Fibroblast of skin of right biceps (primary cell): ENCODE results near the gene KCNMB2.
"Not testable (repeated sequence)": the region's sequence is repeated elsewhere in the genome, so short reads cannot be mapped to it uniquely, and the experiment has no call there.

ENCODE experiments used
- DNase-seq: peaks from one replicate; pipeline ENCODE4 v3.0.0-alpha.2; 2013

Gene KCNMB2

GRCh38 chr3:178520451-178520850 is 15.8 kb upstream of the KCNMB2 start:
- DNase-seq: peak; percentile 56

- no peak for DNase-seq
These were observed 13.8 kb upstream of the KCNMB2 start for GRCh38 chr3:178522200-178523052.

GRCh38 chr3:178525251-178525650 is 11.0 kb upstream of the KCNMB2 start:
- DNase-seq: peak; percentile 54

GRCh38 chr3:178526291-178526690 is 9.9 kb upstream of the KCNMB2 start:
- no peak for DNase-seq

GRCh38 chr3:178527981-178528380 is 8.3 kb upstream of the KCNMB2 start:
- DNase-seq: no peak

- DNase-seq: no peak
These were observed 6.5 kb upstream of the KCNMB2 start for GRCh38 chr3:178529606-178530225.

- DNase-seq: peak; percentile 63
These were observed 3.8 kb upstream of the KCNMB2 start for GRCh38 chr3:178532476-178532875.

GRCh38 chr3:178537122-178537705 is 978 bp downstream of the KCNMB2 start:
- no peak for DNase-seq

GRCh38 chr3:178538056-178538455 is 1.8 kb downstream of the KCNMB2 start:
- DNase-seq: no peak

GRCh38 chr3:178540184-178540583 is 3.9 kb downstream of the KCNMB2 start:
- DNase-seq: no peak

- no peak for DNase-seq
These were observed 9.1 kb downstream of the KCNMB2 start for GRCh38 chr3:178545337-178545736.

- DNase-seq: no peak
These were observed 9.8 kb downstream of the KCNMB2 start for GRCh38 chr3:178546079-178546478.

GRCh38 chr3:178549426-178549825 is 13.2 kb downstream of the KCNMB2 start:
- not testable (repeated sequence) for DNase-seq

- DNase-seq: peak; percentile 17
These were observed 15.7 kb downstream of the KCNMB2 start for GRCh38 chr3:178551916-178552321.

- no peak for DNase-seq
These were observed 22.4 kb downstream of the KCNMB2 start for GRCh38 chr3:178558637-178559036.

- DNase-seq: no peak
These were observed 24.5 kb downstream of the KCNMB2 start for GRCh38 chr3:178560759-178561158.

- DNase-seq: no peak
These were observed 25.0 kb downstream of the KCNMB2 start for GRCh38 chr3:178561239-178561638.

- peak; percentile 50 for DNase-seq
These were observed 26.1 kb downstream of the KCNMB2 start for GRCh38 chr3:178562143-178562946.

GRCh38 chr3:178562947-178563232 is 26.7 kb downstream of the KCNMB2 start:
- peak; percentile 21 for DNase-seq

GRCh38 chr3:178567611-178568010 is 31.4 kb downstream of the KCNMB2 start:
- DNase-seq: no peak

GRCh38 chr3:178568155-178568731 is 32.0 kb downstream of the KCNMB2 start:
- DNase-seq: peak; percentile 28

GRCh38 chr3:178568911-178569310 is 32.7 kb downstream of the KCNMB2 start:
- DNase-seq: no peak

- no peak for DNase-seq
These were observed 33.6 kb downstream of the KCNMB2 start for GRCh38 chr3:178569826-178570225.
